C4-2B (cell line): ENCODE measurements around the gene HSPA4.
"Not testable (repeated sequence)": the region's sequence is repeated elsewhere in the genome, so short reads cannot be mapped to it uniquely, and the experiment has no call there.

ENCODE experiments used
- H3K27ac ChIP-seq: fragments of 450-650 bp; 2 replicates; pipeline ENCODE4 v1.5.1; 2017
- CTCF ChIP-seq: fragments of 450-650 bp; conservative IDR thresholded peaks from 2 replicates; pipeline ENCODE4 v1.5.1; 2017; ENCODE audit warnings: mild to moderate bottlenecking
- ZFX ChIP-seq: fragments of 450-650 bp; IDR thresholded peaks from 2 replicates; pipeline ENCODE4 v1.6.1; 2017

Gene HSPA4

GRCh38 chr5:133041910-133042309 lies 9.9 kb upstream of the HSPA4 start:
- H3K27ac ChIP-seq: no peak overlapping the region
- TF ChIP-seq ZFX: no peak
- TF ChIP-seq CTCF: no peak

GRCh38 chr5:133046560-133046959 lies 5.3 kb upstream of the HSPA4 start:
- not testable (repeated sequence) for H3K27ac ChIP-seq

GRCh38 chr5:133047404-133047803 lies 4.4 kb upstream of the HSPA4 start:
- TF ChIP-seq ZFX (no peak), CTCF (no peak)
- no peak overlapping the region for H3K27ac ChIP-seq

GRCh38 chr5:133048993-133049725 lies 2.7 kb upstream of the HSPA4 start:
- peak overlapping the region; percentile 67; the same call in 1 of the 2 replicates for H3K27ac ChIP-seq
- no peak for TF ChIP-seq CTCF

- TF ChIP-seq ZFX (no peak), CTCF (no peak)
- no peak overlapping the region for H3K27ac ChIP-seq
Observed at GRCh38 chr5:133049726-133050048, 2.1 kb upstream of the HSPA4 start.

GRCh38 chr5:133050521-133050920 lies 1.3 kb upstream of the HSPA4 start:
- TF ChIP-seq CTCF (no peak), ZFX (no peak)
- no peak overlapping the region; the same call in 1 of the 2 replicates for H3K27ac ChIP-seq

GRCh38 chr5:133051061-133051541 lies 712 bp upstream of the HSPA4 start:
- TF ChIP-seq CTCF: no peak
- no peak for TF ChIP-seq ZFX
- H3K27ac ChIP-seq: peak overlapping the region; percentile 97
